ENCODE measurements around the gene CAGE1.

The CAGE1 gene

DNA sequence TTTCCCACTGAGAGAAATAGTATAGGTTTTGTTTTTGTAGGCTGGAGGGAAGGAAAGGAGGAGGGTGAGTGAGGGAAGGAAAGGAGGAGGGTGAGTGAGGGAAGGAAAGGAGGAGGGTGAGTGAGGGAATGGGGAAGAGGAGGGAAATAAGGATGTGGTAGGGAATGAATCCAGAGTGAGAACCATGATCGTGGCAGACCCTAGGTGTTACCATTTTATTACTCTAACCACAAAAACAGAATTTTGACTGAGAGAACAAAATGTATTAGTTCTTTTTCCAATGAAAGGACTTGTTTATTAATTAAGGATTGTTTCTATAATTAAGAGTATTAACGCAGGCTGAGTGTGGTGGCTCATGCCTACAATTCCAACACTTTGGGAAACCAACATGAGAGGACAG lies 92.9 kb downstream of the CAGE1 start:
- H3K4me1 ChIP-seq (ENCODE audit: control insufficient read depth in 1 of 2, insufficient read depth in 2 of 2, low read length in 2 of 2), result no peaks in the 10 kb centered on the region
- H3K27me3 ChIP-seq (ENCODE audit: insufficient read depth, low read length), result no peaks in the 10 kb centered on the region
- no peak overlapping the region for H3K4me3 ChIP-seq (ENCODE audit: low read depth, low read length)
- H3K36me3 ChIP-seq (ENCODE audit: control insufficient read depth in 1 of 2, insufficient read depth in 2 of 2, low read length in 2 of 2), result peaks cover 27 to 47% of the 10 kb centered on the region in 2 experiments
- H3K14ac ChIP-seq (ENCODE audit: low read length), result no peak overlapping the region
- no peak overlapping the region for H2BK12ac ChIP-seq (ENCODE audit: low read length)
- no peak overlapping the region for H3K18ac ChIP-seq (ENCODE audit: low read length)
- no peak overlapping the region for H2BK5ac ChIP-seq (ENCODE audit: low read depth, low read length, poor library complexity)
- H4K12ac ChIP-seq (ENCODE audit: low read depth, low read length), result no peak overlapping the region
- no peak overlapping the region for H3K4me2 ChIP-seq (ENCODE audit: low read length)
- WGBS (ENCODE audit: extremely low coverage, insufficient coverage, insufficient read length), result no CpG with 5 or more reads among the region's 2 CpGs
- no peak for DNase-seq
- H3K79me2 ChIP-seq (ENCODE audit: control insufficient read depth, insufficient read depth, low read length, poor library complexity), result no peaks in the 10 kb centered on the region
- no peak overlapping the region for H3K4ac ChIP-seq (ENCODE audit: low read depth, low read length)
- H4K8ac ChIP-seq (ENCODE audit: low read depth, low read length), result no peak overlapping the region
- H3K23ac ChIP-seq (ENCODE audit: low read length), result no peak overlapping the region
- H2AFZ ChIP-seq (ENCODE audit: insufficient read depth, low read length, poor library complexity), result no peak overlapping the region
- H2AK5ac ChIP-seq (ENCODE audit: low read length), result no peak overlapping the region
- no peak overlapping the region for H3K9ac ChIP-seq (ENCODE audit: low read length)
- no peaks in the 10 kb centered on the region for H3K79me1 ChIP-seq (ENCODE audit: low read length)
- H2BK120ac ChIP-seq (ENCODE audit: insufficient read depth, low read length, poor library complexity), result no peak overlapping the region
- no peak overlapping the region for H3K27ac ChIP-seq (ENCODE audit: low read depth, low read length)
- H4K91ac ChIP-seq (ENCODE audit: low read depth, low read length), result no peak overlapping the region
- H3K9me3 ChIP-seq (ENCODE audit: insufficient read depth, low read depth, low read length), result no peaks in the 10 kb centered on the region

DNA sequence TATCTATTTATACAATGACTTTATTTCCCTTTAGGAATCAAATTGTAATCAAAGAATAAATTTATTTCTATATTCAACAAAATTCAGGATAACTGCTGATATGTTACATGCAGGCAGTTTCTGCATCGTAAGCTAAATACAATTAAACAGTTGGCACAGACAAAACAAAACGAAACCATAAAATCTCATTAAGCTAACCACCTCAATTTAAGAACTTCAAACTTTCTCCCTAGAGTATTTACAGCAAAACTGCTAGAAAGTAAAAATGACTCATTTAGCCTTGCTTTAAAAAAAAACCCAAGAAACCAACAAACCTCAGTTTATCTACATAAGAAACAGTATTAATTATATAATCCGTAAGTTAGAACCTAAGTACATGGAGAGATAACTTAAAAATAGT lies 93.6 kb downstream of the CAGE1 start:
- no peak overlapping the region for H3K4me3 ChIP-seq (ENCODE audit: low read depth, low read length)
- H3K23ac ChIP-seq (ENCODE audit: low read length), result no peak overlapping the region
- no peak overlapping the region for H4K12ac ChIP-seq (ENCODE audit: low read depth, low read length)
- peaks cover 31 to 46% of the 10 kb centered on the region in 2 experiments for H3K36me3 ChIP-seq (ENCODE audit: control insufficient read depth in 1 of 2, insufficient read depth in 2 of 2, low read length in 2 of 2)
- no peak for DNase-seq
- H2BK12ac ChIP-seq (ENCODE audit: low read length), result no peak overlapping the region
- H3K4me1 ChIP-seq (ENCODE audit: control insufficient read depth in 1 of 2, insufficient read depth in 2 of 2, low read length in 2 of 2), result no peaks in the 10 kb centered on the region
- no peak overlapping the region for H2BK5ac ChIP-seq (ENCODE audit: low read depth, low read length, poor library complexity)
- no peak overlapping the region for H3K4ac ChIP-seq (ENCODE audit: low read depth, low read length)
- no peak overlapping the region for H4K8ac ChIP-seq (ENCODE audit: low read depth, low read length)
- H2AK5ac ChIP-seq (ENCODE audit: low read length), result no peak overlapping the region
- H3K9ac ChIP-seq (ENCODE audit: low read length), result no peak overlapping the region
- no peak overlapping the region for H4K91ac ChIP-seq (ENCODE audit: low read depth, low read length)
- no peaks in the 10 kb centered on the region for H3K27me3 ChIP-seq (ENCODE audit: insufficient read depth, low read length)
- no peaks in the 10 kb centered on the region for H3K9me3 ChIP-seq (ENCODE audit: insufficient read depth, low read depth, low read length)
- no CpG with 5 or more reads among the region's 3 CpGs for WGBS (ENCODE audit: extremely low coverage, insufficient coverage, insufficient read length)
- no peak overlapping the region for H3K14ac ChIP-seq (ENCODE audit: low read length)
- no peak overlapping the region for H2BK120ac ChIP-seq (ENCODE audit: insufficient read depth, low read length, poor library complexity)
- no peak overlapping the region for H2AFZ ChIP-seq (ENCODE audit: insufficient read depth, low read length, poor library complexity)
- no peaks in the 10 kb centered on the region for H3K79me2 ChIP-seq (ENCODE audit: control insufficient read depth, insufficient read depth, low read length, poor library complexity)
- H3K79me1 ChIP-seq (ENCODE audit: low read length), result no peaks in the 10 kb centered on the region
- H3K27ac ChIP-seq (ENCODE audit: low read depth, low read length), result no peak overlapping the region
- H3K18ac ChIP-seq (ENCODE audit: low read length), result no peak overlapping the region
- no peak overlapping the region for H3K4me2 ChIP-seq (ENCODE audit: low read length)

DNA sequence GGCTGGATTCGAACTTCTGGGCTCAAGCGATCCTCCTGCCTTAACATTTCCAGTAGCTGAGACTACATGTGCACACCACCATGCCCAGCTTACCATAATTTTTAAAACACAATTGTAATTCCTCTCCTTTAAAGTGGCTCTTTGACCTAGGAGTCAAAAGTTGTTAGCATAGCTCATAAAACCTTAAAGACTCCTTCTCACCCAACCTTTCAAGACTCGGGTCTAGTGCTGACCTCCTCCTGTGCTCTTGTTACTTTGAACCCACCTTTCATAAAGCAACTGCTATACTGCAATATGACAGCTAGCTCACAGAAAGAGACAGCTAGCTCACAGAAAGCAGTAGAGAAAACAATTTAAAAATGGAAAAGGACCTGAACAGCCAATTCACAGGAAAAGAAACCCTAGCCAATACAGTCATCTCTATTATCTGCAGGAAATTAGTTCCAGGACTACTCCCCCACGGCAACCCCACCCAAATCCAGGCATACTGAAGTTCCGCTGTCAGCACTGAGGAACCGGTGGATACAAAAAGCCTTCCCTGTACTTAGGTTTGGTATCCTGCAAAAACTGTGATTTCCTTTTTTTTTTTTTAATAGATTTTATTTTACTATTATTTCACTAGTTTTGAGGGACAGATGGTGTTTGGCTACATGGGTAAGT lies 96.8 kb downstream of the CAGE1 start:
- no CpG with 5 or more reads among the region's 6 CpGs for WGBS (ENCODE audit: extremely low coverage, insufficient coverage, insufficient read length)
- Histone ChIP-seq H2BK5ac (ENCODE audit: low read depth, low read length, poor library complexity) (no peak overlapping the region), H3K14ac (ENCODE audit: low read length) (no peak overlapping the region), H3K79me2 (ENCODE audit: control insufficient read depth, insufficient read depth, low read length, poor library complexity) (no peaks in the 10 kb centered on the region), H4K91ac (ENCODE audit: low read depth, low read length) (no peak overlapping the region), H3K23ac (ENCODE audit: low read length) (no peak overlapping the region), H3K27me3 (ENCODE audit: insufficient read depth, low read length) (no peaks in the 10 kb centered on the region), H3K4me1 (ENCODE audit: control insufficient read depth in 1 of 2, insufficient read depth in 2 of 2, low read length in 2 of 2) (no peaks in the 10 kb centered on the region), H4K8ac (ENCODE audit: low read depth, low read length) (no peak overlapping the region), H2AK5ac (ENCODE audit: low read length) (no peak overlapping the region), H2BK12ac (ENCODE audit: low read length) (no peak overlapping the region), H4K12ac (ENCODE audit: low read depth, low read length) (no peak overlapping the region), H3K79me1 (ENCODE audit: low read length) (no peaks in the 10 kb centered on the region), H3K4me2 (ENCODE audit: low read length) (no peak overlapping the region), H3K27ac (ENCODE audit: low read depth, low read length) (no peak overlapping the region), H3K4ac (ENCODE audit: low read depth, low read length) (no peak overlapping the region), H2BK120ac (ENCODE audit: insufficient read depth, low read length, poor library complexity) (no peak overlapping the region), H3K36me3 (ENCODE audit: control insufficient read depth in 1 of 2, insufficient read depth in 2 of 2, low read length in 2 of 2) (peaks cover 25 to 42% of the 10 kb centered on the region in 2 experiments), H3K4me3 (ENCODE audit: low read depth, low read length) (no peak overlapping the region), H3K9me3 (ENCODE audit: insufficient read depth, low read depth, low read length) (no peaks in the 10 kb centered on the region), H2AFZ (ENCODE audit: insufficient read depth, low read length, poor library complexity) (no peak overlapping the region), H3K9ac (ENCODE audit: low read length) (no peak overlapping the region), H3K18ac (ENCODE audit: low read length) (no peak overlapping the region)
- no peak for DNase-seq

DNA sequence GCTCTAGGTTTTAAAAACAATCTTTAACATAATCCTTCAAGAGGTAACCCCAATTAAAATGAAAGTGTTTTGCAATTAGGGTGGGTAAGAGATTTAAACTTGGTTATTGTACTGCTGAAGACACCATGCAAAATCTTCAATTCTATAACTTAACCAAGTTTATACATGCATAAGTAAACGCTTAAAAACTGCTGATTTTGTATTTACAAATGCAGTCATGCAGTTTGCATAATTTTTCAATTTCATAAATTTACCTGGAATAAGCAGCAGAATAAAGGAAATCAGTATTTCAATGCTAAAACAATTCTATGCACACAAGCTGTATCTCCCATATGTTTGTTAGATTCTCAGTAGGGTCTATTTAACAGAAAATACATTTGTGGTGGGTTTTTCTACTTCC lies 99.5 kb downstream of the CAGE1 start:
- H3K79me2 ChIP-seq (ENCODE audit: control insufficient read depth, insufficient read depth, low read length, poor library complexity), result no peaks in the 10 kb centered on the region
- H3K79me1 ChIP-seq (ENCODE audit: low read length), result no peaks in the 10 kb centered on the region
- no peak overlapping the region for H3K27ac ChIP-seq (ENCODE audit: low read depth, low read length)
- H3K4me3 ChIP-seq (ENCODE audit: low read depth, low read length), result no peak overlapping the region
- no peak overlapping the region for H3K14ac ChIP-seq (ENCODE audit: low read length)
- H2AFZ ChIP-seq (ENCODE audit: insufficient read depth, low read length, poor library complexity), result no peak overlapping the region
- no peak overlapping the region for H2AK5ac ChIP-seq (ENCODE audit: low read length)
- H3K4me2 ChIP-seq (ENCODE audit: low read length), result no peak overlapping the region
- no peak for DNase-seq
- H3K36me3 ChIP-seq (ENCODE audit: control insufficient read depth in 1 of 2, insufficient read depth in 2 of 2, low read length in 2 of 2), result peaks cover 25 to 39% of the 10 kb centered on the region in 2 experiments
- no peaks in the 10 kb centered on the region for H3K4me1 ChIP-seq (ENCODE audit: control insufficient read depth in 1 of 2, insufficient read depth in 2 of 2, low read length in 2 of 2)
- H2BK12ac ChIP-seq (ENCODE audit: low read length), result no peak overlapping the region
- H4K8ac ChIP-seq (ENCODE audit: low read depth, low read length), result no peak overlapping the region
- H3K4ac ChIP-seq (ENCODE audit: low read depth, low read length), result no peak overlapping the region
- no peak overlapping the region for H4K12ac ChIP-seq (ENCODE audit: low read depth, low read length)
- H3K27me3 ChIP-seq (ENCODE audit: insufficient read depth, low read length), result no peaks in the 10 kb centered on the region
- H3K18ac ChIP-seq (ENCODE audit: low read length), result no peak overlapping the region
- H3K9ac ChIP-seq (ENCODE audit: low read length), result no peak overlapping the region
- H2BK120ac ChIP-seq (ENCODE audit: insufficient read depth, low read length, poor library complexity), result no peak overlapping the region
- no peak overlapping the region for H2BK5ac ChIP-seq (ENCODE audit: low read depth, low read length, poor library complexity)
- no CpG with 5 or more reads among the region's 1 CpG for WGBS (ENCODE audit: extremely low coverage, insufficient coverage, insufficient read length)
- no peak overlapping the region for H4K91ac ChIP-seq (ENCODE audit: low read depth, low read length)
- no peak overlapping the region for H3K23ac ChIP-seq (ENCODE audit: low read length)
- no peaks in the 10 kb centered on the region for H3K9me3 ChIP-seq (ENCODE audit: insufficient read depth, low read depth, low read length)
